NT2/D1 (cell line): ENCODE results near the gene MEAF6.

Experiments used
- DNase-seq: peaks from one replicate; pipeline ENCODE4 v3.0.0-alpha.2; 2011; ENCODE audit warnings: low read depth, low spot score
- H3K27me3 ChIP-seq: 2 replicates; pipeline ENCODE4 v1.6.0; 2011; ENCODE audit warnings: mild to moderate bottlenecking; ENCODE audit not compliant: insufficient read length, insufficient read depth
- H3K36me3 ChIP-seq: 2 replicates; pipeline ENCODE4 v1.6.1; 2011; ENCODE audit warnings: mild to moderate bottlenecking, low read length, mixed read lengths; ENCODE audit not compliant: insufficient read depth, insufficient read length
- H3K4me1 ChIP-seq: 2 replicates; pipeline ENCODE4 v1.5.1; 2011; ENCODE audit not compliant: insufficient read depth, insufficient read length
- H3K4me3 ChIP-seq: 2 replicates; pipeline ENCODE4 v1.5.1; 2011; ENCODE audit warnings: low read depth; ENCODE audit not compliant: insufficient read length
- H3K9ac ChIP-seq: 2 replicates; pipeline ENCODE4 v1.6.0; 2011; ENCODE audit warnings: low read depth; ENCODE audit not compliant: insufficient read length
- H3K9me3 ChIP-seq: 2 replicates; pipeline ENCODE4 v1.5.1; 2011; ENCODE audit warnings: mild to moderate bottlenecking, low read length; ENCODE audit not compliant: insufficient read depth
- SUZ12 ChIP-seq: IDR thresholded peaks from 2 replicates; pipeline ENCODE4 v1.6.1; 2011; ENCODE audit not compliant: insufficient read length, insufficient read depth; ENCODE audit errors: extremely low read depth
- YY1 ChIP-seq: IDR thresholded peaks from 2 replicates; pipeline ENCODE4 v1.6.1; 2011; ENCODE audit not compliant: insufficient read length, insufficient read depth
- ZNF274 ChIP-seq: IDR thresholded peaks from 2 replicates; pipeline ENCODE4 v1.6.1; 2011; ENCODE audit warnings: mild to moderate bottlenecking, low read depth, low read length

Gene MEAF6

GRCh38 chr1:37493336-37494098, 21.0 kb downstream of the MEAF6 start:
- no peak for DNase-seq
- Histone ChIP-seq H3K36me3 (peaks cover 45% of the 10 kb centered on the region), H3K9ac (no peak overlapping the region), H3K9me3 (no peaks in the 10 kb centered on the region), H3K4me1 (no peaks in the 10 kb centered on the region), H3K4me3 (no peak overlapping the region), H3K27me3 (no peaks in the 10 kb centered on the region)
- TF ChIP-seq ZNF274 (no peak), YY1 (no peak), SUZ12 (no peak)

GRCh38 chr1:37487619-37487984, 27.0 kb downstream of the MEAF6 start:
- H3K36me3 ChIP-seq = peaks cover 43% of the 10 kb centered on the region
- H3K4me1 ChIP-seq = peaks cover 14% of the 10 kb centered on the region
- no peaks in the 10 kb centered on the region for H3K9me3 ChIP-seq
- no peaks in the 10 kb centered on the region for H3K27me3 ChIP-seq
- no peak overlapping the region for H3K9ac ChIP-seq
- TF ChIP-seq YY1 = no peak
- TF ChIP-seq SUZ12 = no peak
- no peak for TF ChIP-seq ZNF274
- no peak overlapping the region for H3K4me3 ChIP-seq
- no peak for DNase-seq

DNA sequence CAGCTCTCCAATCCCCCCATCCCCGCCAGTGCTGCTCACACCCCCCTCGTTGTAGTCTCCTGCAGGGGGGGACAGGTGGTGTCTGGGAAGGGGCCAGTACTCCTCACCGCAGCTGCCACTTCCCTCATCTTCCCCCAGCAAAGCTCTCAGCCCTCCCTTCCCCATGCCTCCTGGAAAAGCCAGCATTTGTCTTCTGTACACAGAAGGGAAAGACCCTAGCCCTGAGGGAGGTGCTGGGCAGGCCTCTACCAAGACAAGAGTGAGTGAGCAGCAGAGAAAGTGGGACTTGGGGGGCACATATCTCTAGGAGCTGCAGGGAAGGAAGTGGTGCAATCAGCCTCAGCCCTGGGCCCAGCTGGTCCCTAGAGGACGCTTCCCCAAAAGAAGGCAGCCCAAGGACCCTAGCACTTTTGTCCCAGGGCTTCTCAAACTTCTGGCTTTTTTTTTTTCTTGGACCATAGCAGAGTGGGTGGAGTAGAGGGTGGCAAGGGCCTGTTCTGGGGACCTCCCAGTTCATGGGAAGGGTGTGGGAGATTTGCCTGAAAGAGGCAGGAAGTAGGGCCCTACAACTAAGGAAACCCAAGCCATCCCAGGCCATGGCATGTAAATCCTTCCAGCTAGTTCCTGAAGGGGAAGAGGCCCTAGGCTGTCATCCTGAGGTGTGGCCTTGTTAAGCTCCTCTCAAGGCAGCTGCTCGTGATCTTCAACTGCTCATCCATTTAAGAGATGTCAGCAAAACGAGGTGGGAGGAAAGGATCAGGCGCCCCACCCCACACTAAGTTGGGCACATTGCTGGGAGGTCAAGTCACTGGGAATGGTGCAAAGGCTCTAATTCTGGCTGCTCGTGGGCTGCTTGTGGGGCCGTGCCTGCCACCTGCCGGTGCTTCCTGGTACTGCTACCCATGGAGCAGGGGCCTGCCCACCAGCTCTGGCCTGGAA, 27.6 kb downstream of the MEAF6 start:
- no peaks in the 10 kb centered on the region for H3K27me3 ChIP-seq
- peaks cover 14% of the 10 kb centered on the region for H3K4me1 ChIP-seq
- peak; percentile 79 for DNase-seq
- peaks cover 48% of the 10 kb centered on the region for H3K36me3 ChIP-seq
- H3K9me3 ChIP-seq = no peaks in the 10 kb centered on the region
- no peak overlapping the region for H3K4me3 ChIP-seq
- TF ChIP-seq SUZ12 (no peak), ZNF274 (no peak), YY1 (no peak)
- H3K9ac ChIP-seq = peak overlapping the region; percentile 45

DNA sequence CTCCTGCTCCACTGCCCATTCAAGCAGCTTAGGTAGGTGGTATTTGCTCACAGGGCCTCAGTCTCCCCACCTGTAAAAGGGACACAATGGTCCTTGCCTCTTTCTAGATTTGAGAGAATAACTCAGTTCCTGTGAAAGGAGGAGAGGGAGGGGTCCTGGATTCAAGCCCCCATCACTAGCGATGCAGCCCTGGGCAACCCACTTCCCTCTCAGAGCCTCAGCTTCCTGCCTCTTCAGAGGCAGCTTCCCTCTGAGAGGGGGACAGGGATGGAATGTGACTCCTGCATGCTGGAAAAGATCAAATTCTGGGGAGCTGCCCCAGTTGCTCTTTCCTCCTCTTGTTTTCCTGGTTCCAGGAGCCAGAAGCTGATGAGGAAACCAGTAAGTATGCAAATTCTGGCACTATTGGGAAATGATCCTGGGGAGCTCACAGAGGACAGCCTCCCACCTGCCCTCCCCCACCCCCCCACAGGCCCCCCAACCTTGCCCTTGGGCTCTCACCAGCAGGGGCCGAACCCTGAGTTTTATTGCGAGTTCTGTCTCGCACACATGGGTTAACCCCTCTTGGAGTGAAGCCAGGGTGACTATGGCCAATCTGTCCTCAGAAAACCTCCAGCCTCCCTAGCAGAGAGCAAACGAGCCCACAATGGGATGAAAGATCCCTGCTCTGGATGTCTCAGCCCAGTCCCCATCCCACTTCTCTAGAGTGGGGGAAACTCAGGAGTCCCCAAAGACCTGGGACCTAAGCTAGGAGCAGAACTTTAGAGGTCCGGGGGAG, 28.5 kb downstream of the MEAF6 start:
- Histone ChIP-seq H3K27me3 (no peaks in the 10 kb centered on the region), H3K36me3 (peaks cover 53% of the 10 kb centered on the region), H3K4me1 (peaks cover 14% of the 10 kb centered on the region), H3K9ac (peak overlapping the region; percentile 45), H3K4me3 (no peak overlapping the region), H3K9me3 (no peaks in the 10 kb centered on the region)
- DNase-seq = no peak
- TF ChIP-seq ZNF274 (no peak), SUZ12 (no peak), YY1 (no peak)

- H3K9ac ChIP-seq = no peak overlapping the region
- H3K27me3 ChIP-seq = no peaks in the 10 kb centered on the region
- no peak overlapping the region for H3K4me3 ChIP-seq
- no peaks in the 10 kb centered on the region for H3K9me3 ChIP-seq
- TF ChIP-seq YY1 (no peak), SUZ12 (no peak), ZNF274 (no peak)
- H3K36me3 ChIP-seq = peaks cover 58% of the 10 kb centered on the region
- peaks cover 21% of the 10 kb centered on the region for H3K4me1 ChIP-seq
- no peak for DNase-seq
These were observed 30.1 kb downstream of the MEAF6 start for GRCh38 chr1:37484325-37485051.

- no peak overlapping the region for H3K4me3 ChIP-seq
These were observed 30.8 kb downstream of the MEAF6 start for GRCh38 chr1:37483785-37484184.

More at GRCh38 chr1:37483785-37484184, 30.8 kb downstream of the MEAF6 start:
- H3K36me3 ChIP-seq = peaks cover 65% of the 10 kb centered on the region
- H3K9ac ChIP-seq = no peak overlapping the region
- H3K9me3 ChIP-seq = no peaks in the 10 kb centered on the region
- H3K4me1 ChIP-seq = peaks cover 26% of the 10 kb centered on the region
- H3K27me3 ChIP-seq = no peaks in the 10 kb centered on the region
- TF ChIP-seq ZNF274 (no peak), SUZ12 (no peak), YY1 (no peak)
- DNase-seq = no peak
